ENCODE data around the gene MEGF11.
"Not testable (repeated sequence)": the region's sequence is repeated elsewhere in the genome, so short reads cannot be mapped to it uniquely, and the experiment has no call there.

The MEGF11 gene

DNA sequence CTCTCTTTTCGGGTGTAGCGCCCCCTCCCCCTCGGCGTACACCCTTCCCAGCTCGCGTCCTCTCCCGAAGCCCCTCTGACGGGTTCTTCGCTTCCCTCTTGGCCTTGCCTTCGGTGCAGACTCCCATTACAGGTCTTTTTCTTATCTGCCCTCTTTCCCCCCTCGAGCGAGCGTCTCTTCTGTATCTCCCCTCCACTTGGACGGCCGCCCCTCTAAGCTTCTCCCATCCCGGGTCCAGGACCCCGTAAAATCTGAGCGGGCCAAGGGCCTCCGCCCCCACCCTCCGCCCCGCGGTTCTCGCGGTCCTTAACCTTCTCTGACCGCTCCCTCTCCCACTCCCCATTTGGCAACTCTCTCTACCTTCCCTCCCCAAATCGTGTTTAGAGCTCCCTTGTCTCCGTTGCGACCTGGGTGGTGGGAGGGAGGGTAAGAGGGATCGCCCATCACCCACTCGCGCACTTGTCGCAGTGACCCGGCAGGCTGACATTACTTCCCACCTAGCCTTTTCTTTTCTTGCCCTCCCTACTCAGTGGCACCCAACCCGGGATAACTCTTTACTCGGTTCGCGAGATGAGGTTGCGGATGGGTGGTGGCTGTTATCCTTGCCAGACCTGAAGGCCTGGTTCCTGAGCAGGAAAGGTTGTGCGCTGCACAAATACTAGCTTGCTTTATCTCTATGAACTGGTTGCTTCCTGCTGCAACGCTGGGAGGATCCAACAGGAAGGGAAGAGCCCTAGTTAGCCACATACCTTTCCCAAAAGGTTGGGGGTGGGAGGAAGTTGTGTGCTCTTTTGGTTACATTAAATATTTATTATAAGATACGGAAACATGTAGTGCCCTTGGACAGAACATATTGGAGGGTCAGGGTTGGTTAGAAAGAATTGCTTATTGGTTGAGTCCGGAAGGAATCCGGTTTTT, 383.3 kb downstream of the MEGF11 start:
- DNase-seq, result no peak

DNA sequence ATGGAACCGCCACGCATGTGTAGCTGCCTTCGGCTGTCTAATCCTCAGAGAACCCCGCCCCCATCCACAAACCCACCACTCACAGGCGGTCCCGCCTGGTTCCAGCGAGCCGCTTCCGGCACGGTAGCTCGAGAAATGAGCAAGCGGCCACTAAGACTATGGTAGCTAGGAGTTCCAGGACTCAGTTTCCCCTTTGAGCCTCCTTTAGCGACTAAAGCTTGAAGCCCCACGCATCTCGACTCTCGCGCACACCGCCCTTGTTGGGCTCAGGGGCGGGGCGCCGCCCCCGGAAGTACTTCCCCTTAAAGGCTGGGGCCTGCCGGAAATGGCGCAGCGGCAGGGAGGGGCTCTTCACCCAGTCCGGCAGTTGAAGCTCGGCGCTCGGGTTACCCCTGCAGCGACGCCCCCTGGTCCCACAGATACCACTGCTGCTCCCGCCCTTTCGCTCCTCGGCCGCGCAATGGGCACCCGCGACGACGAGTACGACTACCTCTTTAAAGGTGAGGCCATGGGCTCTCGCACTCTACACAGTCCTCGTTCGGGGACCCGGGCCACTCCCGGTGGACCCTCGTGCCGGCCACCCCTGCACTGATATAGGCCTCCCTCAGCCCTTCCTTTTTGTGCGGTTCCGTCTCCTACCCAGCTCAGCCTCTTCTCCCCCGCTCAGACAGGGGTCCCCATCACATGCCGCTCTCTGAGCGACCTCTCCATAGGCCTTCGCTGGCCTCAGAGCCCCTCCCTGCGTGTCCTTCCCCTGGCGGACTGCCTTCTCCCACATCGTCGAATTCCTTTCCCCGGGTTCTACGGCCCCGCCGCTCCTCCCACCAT, 384.2 kb downstream of the MEGF11 start, which contains the start of gene RAB11A:
TSS of gene RAB11A (plus strand) at position 366 of the 828 bp plus-strand sequence. CDS start at position 461, 95 bp downstream.
- DNase-seq, result peak; percentile 76

DNA sequence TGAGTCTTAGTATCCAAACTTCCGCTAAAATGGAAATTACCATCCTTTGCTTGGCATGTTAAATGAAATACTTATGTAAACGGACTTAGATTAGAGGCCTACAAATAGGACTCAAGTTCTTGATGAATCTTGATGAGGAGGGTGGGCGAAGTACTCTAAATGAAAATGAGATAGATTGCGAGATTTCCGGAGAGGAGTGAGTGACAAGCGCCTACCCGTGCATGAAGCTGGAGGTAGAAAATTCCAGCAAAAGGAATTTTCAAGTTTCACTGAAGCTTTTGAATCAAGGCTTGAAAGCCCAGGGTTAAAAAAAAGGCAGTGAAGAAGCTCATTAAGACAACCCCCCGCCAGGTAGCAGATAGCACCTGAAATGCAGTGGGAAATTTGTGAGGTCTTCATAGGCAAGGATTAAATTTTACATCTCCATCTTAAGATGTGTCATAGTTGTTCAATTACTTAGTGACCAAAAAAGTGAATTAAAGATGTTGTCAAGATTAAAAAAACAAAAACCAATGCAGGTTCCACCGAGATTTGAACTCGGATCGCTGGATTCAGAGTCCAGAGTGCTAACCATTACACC, 384.9 kb downstream of the MEGF11 start:
- no peak for DNase-seq

DNA sequence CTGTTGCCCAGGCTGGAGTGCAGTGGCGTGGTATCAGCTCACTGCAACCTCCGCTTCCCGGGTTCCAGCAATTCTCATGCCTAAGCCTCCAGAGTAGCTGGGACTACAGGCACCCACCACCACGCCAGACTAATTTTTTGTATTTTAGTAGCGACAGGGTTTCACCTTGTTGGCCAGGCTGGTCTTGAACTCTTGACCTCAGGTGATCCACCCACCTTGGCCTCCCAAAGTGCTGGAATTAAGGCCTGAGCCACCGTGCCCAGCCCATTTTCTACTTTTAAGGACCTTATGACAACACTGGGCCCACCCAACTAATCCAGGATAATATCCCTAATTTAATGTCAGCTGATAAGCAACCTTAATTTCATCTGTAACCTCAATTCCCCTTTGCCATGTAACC, 385.6 kb downstream of the MEGF11 start:
- DNase-seq, result not testable (repeated sequence)

DNA sequence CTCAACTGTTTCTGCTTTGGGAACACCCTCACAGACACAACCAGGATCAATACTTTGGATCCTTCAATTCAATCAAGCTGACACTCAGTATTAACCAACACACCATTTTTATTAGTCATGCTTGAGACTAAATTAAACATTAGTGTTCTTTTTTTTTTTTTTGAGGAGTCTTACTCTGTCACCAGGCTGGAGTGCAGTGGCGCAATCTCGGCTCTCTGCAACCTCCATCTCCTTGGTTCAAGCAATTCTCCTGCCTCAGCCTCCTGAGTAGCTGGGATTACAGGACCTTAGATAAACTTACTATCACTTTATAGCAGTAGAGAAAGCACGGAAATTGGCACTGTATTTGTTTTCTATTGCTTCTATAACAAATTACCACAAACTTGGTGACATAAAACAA, 386.3 kb downstream of the MEGF11 start:
- no peak for DNase-seq

DNA sequence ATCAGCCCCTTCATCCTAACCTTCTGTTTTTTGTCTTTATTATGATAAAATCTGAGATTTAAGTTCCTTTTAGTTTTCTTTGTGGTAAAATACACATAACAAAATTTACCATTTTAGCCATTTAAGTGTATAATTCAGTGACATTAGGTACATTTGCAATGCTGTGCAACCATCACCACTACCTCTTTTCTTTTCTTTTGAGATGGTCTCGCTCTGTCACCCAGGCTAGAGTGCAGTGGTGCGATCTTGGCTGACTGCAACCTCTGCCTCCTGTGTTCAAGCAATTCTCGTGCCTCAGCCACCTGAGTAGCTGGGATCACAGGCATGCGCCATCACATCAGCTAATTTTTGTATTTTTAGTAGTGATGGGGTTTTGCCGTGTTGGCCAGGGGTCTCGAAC, 390.4 kb downstream of the MEGF11 start:
- DNase-seq, result no peak

DNA sequence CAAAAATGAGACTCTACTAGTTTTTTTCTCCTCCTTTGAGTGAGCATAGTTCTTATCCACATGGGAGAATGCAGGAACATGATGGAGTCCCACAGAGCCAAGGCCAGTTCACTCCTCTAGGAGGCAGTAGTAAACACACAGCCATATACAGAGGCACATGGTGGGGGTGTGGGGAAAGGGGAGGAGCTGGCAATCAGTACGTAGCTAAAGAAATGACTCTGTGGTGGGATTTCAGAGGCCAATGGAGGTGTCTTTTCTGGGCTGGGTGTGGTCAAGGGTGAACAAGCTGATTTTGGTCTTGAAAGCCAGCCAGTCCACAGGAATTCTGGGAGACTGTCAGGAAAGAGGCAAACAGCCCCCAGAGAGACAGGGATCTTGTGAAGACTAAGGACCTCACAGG, 390.9 kb downstream of the MEGF11 start:
- no peak for DNase-seq

DNA sequence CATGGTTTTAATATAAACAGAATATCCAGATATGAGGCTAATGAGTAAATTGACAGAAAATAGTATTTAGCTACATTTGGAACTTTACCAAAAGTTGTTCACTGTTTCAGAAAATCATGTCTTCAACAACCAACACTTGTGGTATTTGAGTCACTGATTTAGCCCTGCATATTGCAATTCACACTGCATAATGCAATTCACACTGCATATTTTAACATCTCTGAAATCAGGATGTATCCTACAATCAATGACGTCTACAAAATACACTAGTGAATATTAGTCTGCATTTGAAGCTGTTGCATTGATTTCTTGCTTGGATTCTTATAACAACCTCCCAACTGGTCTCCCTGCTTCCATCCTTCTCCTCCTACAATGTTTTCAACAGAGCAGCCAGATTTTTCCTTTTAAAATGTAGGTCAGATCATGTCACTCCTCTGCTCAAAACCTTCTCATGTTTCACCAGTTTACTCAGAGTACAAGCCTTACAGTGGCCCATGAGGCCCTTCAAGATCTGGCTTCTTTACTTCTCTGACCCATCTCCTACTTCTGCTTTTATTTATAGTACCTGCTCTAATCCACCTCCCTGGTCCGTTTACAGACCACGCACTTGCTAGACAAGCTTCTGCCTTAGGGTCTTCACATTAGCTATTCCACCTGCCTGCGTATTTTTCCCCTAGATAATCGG, 395.7 kb downstream of the MEGF11 start:
- no peak for DNase-seq

DNA sequence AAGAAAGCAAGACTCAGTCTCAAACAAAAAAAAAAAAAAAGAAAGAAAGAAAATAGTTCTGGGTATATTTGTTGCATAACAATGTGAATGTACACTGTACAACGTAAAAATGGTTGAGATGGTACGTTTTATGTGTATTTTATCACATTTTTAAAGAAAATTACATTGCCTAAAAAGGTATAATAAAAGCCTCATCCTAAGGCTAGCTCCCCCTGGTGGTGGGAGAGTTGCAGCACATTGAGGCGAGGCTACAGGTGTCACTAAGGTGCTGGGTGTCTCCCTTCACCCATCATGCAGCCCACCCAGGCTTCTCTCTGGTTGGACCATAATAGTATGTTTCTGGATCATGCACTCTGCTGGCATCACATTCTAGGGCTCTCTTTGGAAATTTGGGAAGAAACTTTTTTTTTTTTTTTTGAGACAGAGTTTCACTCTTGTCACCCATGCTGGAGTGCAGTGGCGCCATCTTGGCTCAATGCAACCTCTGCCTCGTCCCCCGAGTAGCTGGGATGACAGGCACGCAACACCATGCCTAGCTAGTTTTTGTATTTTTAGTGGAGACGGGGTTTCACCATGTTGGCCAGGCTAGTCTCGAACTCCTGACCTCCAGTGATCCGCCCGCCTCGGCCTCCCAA, 396.6 kb downstream of the MEGF11 start:
- no peak for DNase-seq

DNA sequence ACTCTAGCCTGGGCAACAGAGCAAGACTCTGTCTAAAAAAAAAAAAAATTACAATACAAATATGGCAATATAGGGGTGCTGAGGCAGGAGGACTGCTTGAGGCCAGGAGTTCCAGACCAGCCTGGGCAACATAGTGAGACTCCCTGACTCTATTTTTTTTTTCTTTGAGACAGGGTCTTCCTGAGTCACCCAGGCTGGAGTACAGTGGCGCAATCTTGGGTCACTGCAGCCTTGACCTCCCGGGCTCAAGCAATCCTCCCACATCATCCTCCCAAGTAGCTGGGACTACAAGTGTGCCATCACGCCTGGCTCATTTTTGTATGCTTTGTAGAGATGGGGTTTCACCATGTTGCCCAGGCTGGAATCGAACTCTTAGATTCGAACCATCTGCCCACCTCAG, 401.6 kb downstream of the MEGF11 start:
- DNase-seq, result no peak

DNA sequence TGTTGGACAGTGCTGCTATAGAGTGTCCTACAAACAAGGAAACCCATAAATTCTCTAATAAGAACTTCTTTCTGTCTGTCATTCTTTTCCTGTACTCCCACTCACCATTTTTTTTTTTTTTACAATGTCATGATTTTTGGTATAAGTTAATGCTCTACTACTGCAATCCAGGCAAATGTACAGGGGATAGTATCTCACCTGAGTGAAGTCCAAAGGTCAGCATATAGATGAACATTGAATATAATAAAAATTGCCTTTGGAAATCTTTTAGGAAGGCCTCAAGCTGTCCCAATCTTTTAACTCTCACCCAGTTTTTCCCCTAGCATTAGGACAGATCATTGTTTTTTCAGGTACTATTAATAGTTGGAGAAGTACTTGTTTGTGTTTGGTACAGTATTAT, 405.6 kb downstream of the MEGF11 start:
- no peak for DNase-seq

DNA sequence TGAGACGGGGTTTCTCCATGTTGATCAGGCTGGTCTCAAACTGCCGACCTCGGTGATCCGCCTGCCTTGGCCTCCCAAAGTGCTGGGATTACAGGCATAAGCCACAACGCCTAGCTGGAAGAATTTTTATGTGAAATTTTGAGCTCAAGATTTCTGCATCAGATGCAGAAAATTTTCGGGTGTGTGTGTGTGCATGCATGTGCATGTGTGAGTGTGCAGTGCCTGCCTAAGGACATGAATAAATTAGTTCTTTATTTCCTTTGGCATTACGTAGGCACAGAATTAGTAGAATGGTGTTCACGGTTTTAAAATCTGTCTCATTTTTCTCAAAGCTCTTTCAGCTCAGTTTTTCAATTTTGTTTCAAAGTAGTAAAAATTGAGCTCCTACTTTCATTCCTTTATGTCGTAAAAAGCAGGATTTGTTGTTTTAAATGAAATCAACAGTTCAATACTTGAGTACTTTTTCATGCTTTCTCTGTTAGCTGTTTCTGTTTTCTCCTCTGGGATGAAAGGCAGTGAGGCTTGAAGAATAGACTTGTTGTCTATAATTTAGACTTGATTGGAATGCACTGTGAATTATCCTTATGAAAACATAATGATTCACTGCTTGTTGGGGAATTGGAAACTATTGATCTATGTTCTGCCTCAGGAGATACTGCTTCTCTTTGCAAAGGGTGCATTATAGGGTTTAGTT, 407.6 kb downstream of the MEGF11 start:
- DNase-seq, result no peak

Data from NCI-H2107 (cell line).